ENCODE results near the gene TROAP.
A peak's percentile ranks its signal among the peaks of the same experiment; 100 is the strongest.

TROAP gene

GRCh38 chr12:49342914-49343731, 20.1 kb downstream of the TROAP start (continued):
- TF ChIP-seq INSM2 (tag by site-specific recombination; IDR thresholded peaks at IDR 0.05) (no peak), KLF16 (tag by site-specific recombination; IDR thresholded peaks at IDR 0.05) (0 out of 2 replicates have a peak, but pooled peaks have one; percentile 11), ZFP69B (tag by site-specific recombination; IDR thresholded peaks at IDR 0.05) (no peak), ZNF114 (tag by site-specific recombination; IDR thresholded peaks at IDR 0.05) (no peak), GLIS2 (tag by site-specific recombination; IDR thresholded peaks at IDR 0.05) (0 out of 2 replicates have a peak, but pooled peaks have one; percentile 25), ZBTB17 (tag by site-specific recombination; IDR thresholded peaks at IDR 0.05) (0 out of 2 replicates have a peak, but pooled peaks have one; percentile 12), MZF1 (tag by site-specific recombination; IDR thresholded peaks at IDR 0.05; ENCODE audit: borderline replicate concordance) (no peak), ZNF223 (tag by site-specific recombination; IDR thresholded peaks at IDR 0.05) (no peak), SP2 (tag by site-specific recombination; IDR thresholded peaks at IDR 0.05) (peak; percentile 65), ZNF518A (tag by site-specific recombination; conservative IDR thresholded peaks at IDR 0.05; ENCODE audit: low read depth) (no peak), KLF8 (tag by site-specific recombination; IDR thresholded peaks at IDR 0.05) (peak; percentile 17; the same call in 1 of the 2 replicates), ATF2 (tag by site-specific recombination; IDR thresholded peaks at IDR 0.05; ENCODE audit: low read depth) (no peak), GLIS1 (tag by site-specific recombination; IDR thresholded peaks at IDR 0.05) (peak; percentile 87), ZNF394 (tag by site-specific recombination; IDR thresholded peaks at IDR 0.05; ENCODE audit: borderline replicate concordance) (no peak), ZNF580 (tag by site-specific recombination; IDR thresholded peaks at IDR 0.05) (no peak), IKZF3 (tag by site-specific recombination; IDR thresholded peaks at IDR 0.05) (no peak), EGR2 (tag by site-specific recombination; IDR thresholded peaks at IDR 0.05; ENCODE audit: low read depth) (no peak; the same call in 1 of the 2 replicates), ZNF341 (tag by site-specific recombination; IDR thresholded peaks at IDR 0.05; ENCODE audit: low read depth) (peak; percentile 59; the same call in 1 of the 2 replicates), ZNF280D (tag by site-specific recombination; IDR thresholded peaks at IDR 0.05) (no peak), ZNF501 (tag by site-specific recombination; IDR thresholded peaks at IDR 0.05) (no peak), ZNF707 (tag by site-specific recombination; IDR thresholded peaks at IDR 0.05) (no peak), ZNF335 (tag by site-specific recombination; conservative IDR thresholded peaks at IDR 0.05) (peak; percentile 59), ZNF426 (tag by site-specific recombination; IDR thresholded peaks at IDR 0.05) (no peak), PRDM6 (tag by site-specific recombination; IDR thresholded peaks at IDR 0.05) (no peak)

All from HEK293 (cell line).